Measurements from ENCODE around the gene SLC46A2. TPM values are rescaled to one million over a fixed set of nuclear protein-coding genes. Genes with fewer than 3 reads are reported as not detected.

The SLC46A2 gene
- total RNA-seq, 1 donor from 2014 or later = 0.44 TPM

GRCh38 chr9:112884721-112885120 lies 6.0 kb downstream of the SLC46A2 start:
- ATAC-seq = no peak

- ATAC-seq = peak; percentile 84
Measured at GRCh38 chr9:112884101-112884500, 6.6 kb downstream of the SLC46A2 start.

DNA sequence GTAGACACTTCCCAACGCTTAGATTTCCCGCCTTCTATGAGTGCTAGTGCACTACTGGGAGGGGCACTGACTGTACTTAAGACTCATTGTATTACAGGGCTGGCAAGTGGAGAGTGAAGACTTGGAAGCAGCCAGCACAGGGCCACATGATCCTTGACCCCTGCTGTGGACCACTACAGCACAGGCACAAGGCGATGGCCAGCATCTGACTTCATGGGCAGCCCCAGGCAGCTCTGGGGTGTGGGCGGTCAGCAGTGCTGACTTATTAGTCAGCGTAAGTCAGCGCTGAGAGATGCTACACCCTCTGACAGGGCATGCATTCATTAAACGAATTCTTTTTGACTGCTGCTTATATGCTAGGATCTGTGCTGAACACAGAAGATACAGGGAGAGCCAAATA lies 9.3 kb downstream of the SLC46A2 start:
- peak; percentile 79 for ATAC-seq

DNA sequence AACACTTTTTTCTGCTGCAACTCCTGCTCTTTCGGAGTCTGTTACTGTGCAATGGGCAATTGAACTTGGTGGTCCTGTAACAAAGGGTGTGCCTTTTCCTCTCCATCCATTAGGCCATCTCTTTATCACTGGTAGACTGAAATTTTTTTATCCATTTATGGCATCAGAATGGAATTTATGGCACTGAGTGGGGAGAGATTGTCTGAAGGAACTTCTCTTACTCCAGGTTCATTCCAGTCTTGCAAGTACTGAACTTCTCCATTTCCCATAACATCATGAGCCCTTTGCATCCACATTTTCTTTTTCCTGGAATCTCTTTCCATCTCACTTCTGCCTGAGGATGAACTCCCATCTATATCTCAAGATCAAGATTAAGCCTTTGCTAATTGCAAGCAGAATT lies 10.0 kb downstream of the SLC46A2 start:
- no peak for ATAC-seq

DNA sequence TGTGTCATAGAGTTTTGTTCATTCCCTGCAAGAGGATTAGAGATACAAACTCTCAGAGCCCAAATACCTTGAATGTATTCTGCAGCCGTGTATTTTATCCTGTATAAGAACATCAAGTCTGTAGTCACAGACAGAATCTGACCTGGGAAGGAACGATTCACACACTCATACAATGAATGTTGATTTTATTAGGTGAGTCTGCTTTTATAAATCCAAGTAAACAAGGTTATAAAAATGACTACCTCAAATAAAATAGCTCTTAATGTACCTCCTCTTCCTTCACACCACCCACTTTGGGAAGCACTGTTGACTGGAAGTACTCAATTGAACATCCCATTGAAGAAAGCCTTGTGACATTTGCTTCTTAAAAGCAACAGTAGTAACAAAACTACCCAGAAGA lies 11.9 kb downstream of the SLC46A2 start:
- no peak for ATAC-seq

- no peak for ATAC-seq
Measured at GRCh38 chr9:112873773-112874405, 16.8 kb downstream of the SLC46A2 start.

DNA sequence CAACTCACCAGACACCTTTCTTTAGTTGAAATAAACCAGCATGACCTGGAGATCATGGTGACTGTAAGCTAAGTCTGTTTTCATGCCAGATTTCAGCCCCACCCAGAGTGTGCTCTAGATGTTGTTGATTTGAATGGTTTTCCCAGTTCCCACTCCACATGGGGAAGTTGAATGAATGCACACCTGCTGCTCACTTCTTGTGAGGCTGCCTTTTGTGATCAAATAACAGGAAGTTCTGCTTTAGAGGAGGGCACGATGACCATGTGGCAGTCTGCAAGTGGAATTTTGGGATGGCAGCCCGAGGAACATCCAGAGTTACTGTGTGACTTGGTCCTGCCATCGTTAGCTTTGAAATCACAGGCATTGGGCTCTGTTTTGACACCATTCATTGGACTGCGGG lies 18.7 kb downstream of the SLC46A2 start:
- ATAC-seq = no peak

DNA sequence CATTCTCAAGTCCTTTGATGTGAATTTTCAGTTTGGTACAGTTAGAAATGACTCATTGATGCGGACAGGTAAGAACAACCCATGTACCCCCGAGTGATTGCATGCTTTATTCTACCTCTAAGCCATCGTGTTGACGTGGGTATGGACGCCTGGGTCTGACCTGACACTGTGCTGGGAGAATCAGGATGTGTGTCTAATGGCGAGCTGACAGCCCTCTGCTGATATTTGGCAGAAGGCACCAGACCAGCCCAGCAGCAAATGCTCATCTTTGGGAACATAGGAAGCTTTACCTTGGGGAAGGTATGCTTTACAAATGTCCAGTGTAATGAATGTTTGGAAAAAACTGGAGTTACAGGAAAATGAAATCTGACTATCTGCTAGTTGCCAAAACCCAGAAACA lies 20.1 kb downstream of the SLC46A2 start:
- ATAC-seq = no peak

- no peak for ATAC-seq
Measured at GRCh38 chr9:112869917-112870316, 20.8 kb downstream of the SLC46A2 start.

DNA sequence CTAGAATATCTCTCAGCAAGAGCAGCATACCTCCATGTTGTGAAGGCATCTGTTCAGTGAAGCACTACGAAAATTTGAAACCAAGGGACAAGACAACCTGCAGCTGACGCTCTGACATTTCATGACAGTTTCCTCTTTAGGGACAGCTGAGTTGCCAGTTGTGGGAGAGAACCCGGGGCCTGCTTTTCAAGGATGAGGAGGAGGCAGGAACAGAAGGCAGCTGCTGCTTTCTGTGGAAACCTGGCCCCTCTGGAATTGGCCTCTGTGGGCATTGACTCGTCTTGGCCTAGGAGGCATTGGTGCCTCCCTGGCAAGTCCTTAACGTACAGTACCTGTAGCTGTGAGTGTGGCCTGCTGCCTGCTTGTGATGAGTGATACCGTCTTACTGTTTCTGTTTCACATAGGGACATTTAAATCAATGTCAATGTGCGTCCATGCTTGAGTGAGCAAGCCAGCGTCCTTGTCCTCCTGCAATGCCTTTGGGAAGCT lies 21.6 kb downstream of the SLC46A2 start:
- ATAC-seq = no peak

DNA sequence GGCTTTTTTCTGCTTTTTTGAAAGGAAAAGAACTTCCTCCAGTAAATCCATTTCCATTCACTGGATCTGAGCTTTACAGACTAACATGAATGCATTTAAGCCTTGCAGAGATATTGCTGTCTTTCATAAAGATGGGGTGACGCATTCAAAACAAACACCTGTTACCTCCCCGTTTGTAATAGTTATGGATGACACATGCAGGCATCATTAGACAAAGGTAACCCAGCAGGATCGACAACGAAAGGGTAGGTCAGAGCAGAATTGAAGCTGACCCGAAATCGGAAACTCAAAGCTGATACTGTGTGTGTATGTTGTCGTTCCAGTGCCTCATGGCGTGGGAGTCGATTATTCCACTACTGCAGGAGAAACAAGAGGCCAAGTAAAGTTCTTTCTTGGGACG lies 22.2 kb downstream of the SLC46A2 start:
- ATAC-seq = peak; percentile 78

- ATAC-seq = peak; percentile 82
Measured at GRCh38 chr9:112867275-112867991, 23.2 kb downstream of the SLC46A2 start.

GRCh38 chr9:112866662-112867274 lies 23.9 kb downstream of the SLC46A2 start:
- no peak for ATAC-seq

GRCh38 chr9:112864982-112865381 lies 25.7 kb downstream of the SLC46A2 start:
- ATAC-seq = no peak

DNA sequence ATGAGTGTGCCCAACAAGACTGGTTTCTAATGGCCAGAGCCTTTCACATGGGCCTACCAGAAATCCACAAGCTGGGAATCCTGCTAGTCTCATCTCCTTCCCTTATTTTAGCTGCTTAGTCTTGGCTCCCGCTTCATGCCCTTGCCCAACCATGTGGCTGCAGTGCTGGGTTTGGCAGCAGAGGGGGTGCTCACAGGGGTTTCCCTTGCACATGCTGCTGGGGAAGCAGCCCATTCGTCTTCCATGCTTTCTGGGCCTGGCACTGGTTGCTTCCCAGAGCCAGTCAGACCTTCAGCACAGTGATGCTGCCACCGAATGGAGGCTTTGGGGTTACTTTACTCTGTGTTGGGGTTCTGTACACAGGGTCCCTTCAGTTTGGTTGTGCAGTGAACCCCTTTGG lies 26.3 kb downstream of the SLC46A2 start:
- no peak for ATAC-seq

- ATAC-seq = no peak
Measured at GRCh38 chr9:112863746-112864145, 26.9 kb downstream of the SLC46A2 start.

GRCh38 chr9:112863214-112863613 lies 27.5 kb downstream of the SLC46A2 start:
- no peak for ATAC-seq

DNA sequence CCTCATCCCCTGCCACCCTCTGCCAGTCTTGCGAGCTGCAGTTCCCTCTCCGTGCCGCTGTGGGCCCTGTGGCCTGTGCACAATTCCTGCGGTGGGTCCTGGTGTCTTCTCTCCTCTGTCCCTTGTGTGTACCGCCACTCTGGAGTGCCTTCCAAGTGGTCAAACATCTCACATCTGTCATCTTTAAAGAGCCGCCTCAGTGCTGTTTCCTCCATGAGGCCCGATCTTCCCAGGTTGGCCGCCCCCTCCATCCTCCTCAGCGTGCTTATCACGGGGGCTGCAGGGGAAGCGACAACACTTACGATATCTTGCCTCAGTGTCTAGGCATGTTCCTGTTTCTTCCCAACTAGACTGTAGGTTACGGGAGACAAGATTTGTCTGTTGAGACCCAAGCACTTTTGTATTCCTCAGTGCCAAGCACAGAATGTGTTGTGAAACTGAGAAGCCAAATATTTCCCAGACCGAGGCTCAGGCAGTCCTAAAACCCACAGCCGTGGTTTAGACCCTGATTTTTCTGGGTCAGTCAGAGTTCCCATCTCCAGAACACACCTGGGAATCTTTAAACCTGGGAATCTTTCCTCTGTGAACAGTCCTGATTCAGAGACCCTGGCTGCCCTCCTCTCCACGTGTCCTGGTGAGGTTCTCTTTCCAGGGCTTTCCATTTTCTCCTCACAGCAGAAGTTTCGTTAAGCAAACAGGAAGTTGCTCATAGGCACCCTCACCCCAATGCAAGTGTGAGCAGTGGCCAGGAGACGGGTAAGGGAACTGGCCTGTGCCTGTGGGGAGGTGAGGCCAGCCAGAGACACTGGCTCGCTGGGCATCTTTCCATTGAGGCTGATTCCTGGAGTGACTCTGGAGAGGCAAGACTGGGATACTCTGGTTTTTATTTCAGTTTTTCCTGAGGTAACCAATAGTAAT lies 28.8 kb downstream of the SLC46A2 start:
- ATAC-seq = no peak

DNA sequence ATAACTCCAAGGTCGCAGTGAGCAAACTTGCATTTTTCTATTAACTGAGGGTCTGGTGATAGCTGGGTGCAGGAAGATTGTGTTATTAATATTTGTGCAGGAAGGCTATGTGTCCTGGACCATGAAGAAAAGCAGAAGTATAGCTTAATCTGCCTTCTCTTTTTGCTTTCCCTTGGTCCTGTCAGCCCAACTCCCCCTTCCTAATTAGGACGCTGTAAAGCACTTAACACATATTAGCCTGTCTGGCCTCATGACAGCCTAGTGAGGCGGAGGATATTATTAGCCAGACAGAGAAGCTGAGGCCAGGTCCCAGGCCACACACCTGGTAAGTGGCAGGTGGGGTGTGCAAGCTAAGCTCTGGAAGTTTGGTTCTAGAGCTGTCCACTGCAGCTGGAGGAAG lies 29.5 kb downstream of the SLC46A2 start:
- no peak for ATAC-seq

DNA sequence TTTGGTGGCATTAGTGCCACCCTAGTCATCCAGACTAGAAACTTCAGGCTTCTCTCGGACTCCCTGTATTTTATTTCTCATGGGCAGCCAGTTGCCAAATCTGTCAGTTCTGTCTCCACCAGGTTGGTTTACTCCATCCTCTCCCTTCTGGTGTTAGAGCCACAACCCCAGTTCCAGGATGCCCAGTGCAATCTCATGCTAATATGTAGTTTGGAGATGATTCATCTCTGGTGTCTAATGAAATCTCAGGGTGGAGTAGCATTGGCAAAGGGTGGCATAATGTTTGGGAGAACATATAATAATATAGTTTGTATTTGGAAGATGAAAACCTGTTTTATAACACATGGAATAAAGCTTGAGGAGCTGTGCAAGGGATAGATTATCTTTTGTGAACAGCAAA lies 30.2 kb downstream of the SLC46A2 start:
- peak; percentile 65 for ATAC-seq

- peak; percentile 19 for ATAC-seq
Measured at GRCh38 chr9:112858625-112859147, 32.0 kb downstream of the SLC46A2 start.

- no peak for ATAC-seq
Measured at GRCh38 chr9:112858005-112858404, 32.7 kb downstream of the SLC46A2 start.

GRCh38 chr9:112856843-112857242 lies 33.8 kb downstream of the SLC46A2 start:
- ATAC-seq = no peak
